Activated CD4-positive, alpha-beta T cell treated with anti-CD3 and anti-CD28 coated beads for 36 hours (primary cell): ENCODE measurements around the gene SDHA. TPM values are rescaled to one million over a fixed set of nuclear protein-coding genes. Genes with fewer than 3 reads are reported as not detected.
"Not testable (repeated sequence)": the region's sequence is repeated elsewhere in the genome, so short reads cannot be mapped to it uniquely, and the experiment has no call there.

Experiments used
- ATAC-seq: fragments of 200-7000 bp; cut with Tn5 transposase; one replicate; pipeline ENCODE4 v1.10.0; 2021; ENCODE audit warnings: mild to moderate bottlenecking, moderate library complexity
- CTCF ChIA-PET: fragments of 350-600 bp; sonication (Branson Sonifier 250); formaldehyde crosslinking; loops from one replicate; lab custom pipeline; 2021; ENCODE audit warnings: antibody characterized with exemption; lab: Charles Lee
- POLR2A ChIA-PET: fragments of 350-600 bp; sonication (Branson Sonifier 250); formaldehyde crosslinking; loops from one replicate; lab custom pipeline; 2021; ENCODE audit warnings: antibody characterized with exemption, inconsistent platforms; lab: Charles Lee
- DNase-seq: peaks from one replicate; pipeline ENCODE4 v3.0.0-alpha.2; 2020
- H3K27ac Mint-ChIP-seq: one replicate; pipeline ENCODE4 v1.8.0; 2021; ENCODE audit warnings: mixed read lengths
- H3K27me3 Mint-ChIP-seq: one replicate; pipeline ENCODE4 v1.8.0; 2021; ENCODE audit warnings: mixed read lengths
- H3K36me3 Mint-ChIP-seq: one replicate; pipeline ENCODE4 v1.8.0; 2021; ENCODE audit warnings: low read depth, mixed read lengths
- H3K4me1 Mint-ChIP-seq: one replicate; pipeline ENCODE4 v1.8.0; 2021; ENCODE audit warnings: mixed read lengths
- H3K4me3 Mint-ChIP-seq: one replicate; pipeline ENCODE4 v1.8.0; 2021; ENCODE audit warnings: mild to moderate bottlenecking, moderate library complexity, mixed read lengths
- H3K9me3 Mint-ChIP-seq: one replicate; pipeline ENCODE4 v1.8.0; 2021; ENCODE audit warnings: low read depth, mixed read lengths
- intact Hi-C, 2 experiments: fragments of 100-400 bp; cut with DNase I in 1 of 2; cut with micrococcal nuclease in 1 of 2; formaldehyde crosslinking; loops; one replicate each; pipeline versions ENCODE4 v1.14.2 to v1.15.1; 2022 to 2024; cut with DNase I, micrococcal nuclease
- total RNA-seq, 2 experiments: library from RNA; stranded (reverse); gene quantifications; one replicate each; pipeline ENCODE4 v1.2.3, GENCODE V29; 2021

The SDHA gene
- total RNA-seq, 2 experiments from 2014 or later, result 104 to 121 TPM

DNA sequence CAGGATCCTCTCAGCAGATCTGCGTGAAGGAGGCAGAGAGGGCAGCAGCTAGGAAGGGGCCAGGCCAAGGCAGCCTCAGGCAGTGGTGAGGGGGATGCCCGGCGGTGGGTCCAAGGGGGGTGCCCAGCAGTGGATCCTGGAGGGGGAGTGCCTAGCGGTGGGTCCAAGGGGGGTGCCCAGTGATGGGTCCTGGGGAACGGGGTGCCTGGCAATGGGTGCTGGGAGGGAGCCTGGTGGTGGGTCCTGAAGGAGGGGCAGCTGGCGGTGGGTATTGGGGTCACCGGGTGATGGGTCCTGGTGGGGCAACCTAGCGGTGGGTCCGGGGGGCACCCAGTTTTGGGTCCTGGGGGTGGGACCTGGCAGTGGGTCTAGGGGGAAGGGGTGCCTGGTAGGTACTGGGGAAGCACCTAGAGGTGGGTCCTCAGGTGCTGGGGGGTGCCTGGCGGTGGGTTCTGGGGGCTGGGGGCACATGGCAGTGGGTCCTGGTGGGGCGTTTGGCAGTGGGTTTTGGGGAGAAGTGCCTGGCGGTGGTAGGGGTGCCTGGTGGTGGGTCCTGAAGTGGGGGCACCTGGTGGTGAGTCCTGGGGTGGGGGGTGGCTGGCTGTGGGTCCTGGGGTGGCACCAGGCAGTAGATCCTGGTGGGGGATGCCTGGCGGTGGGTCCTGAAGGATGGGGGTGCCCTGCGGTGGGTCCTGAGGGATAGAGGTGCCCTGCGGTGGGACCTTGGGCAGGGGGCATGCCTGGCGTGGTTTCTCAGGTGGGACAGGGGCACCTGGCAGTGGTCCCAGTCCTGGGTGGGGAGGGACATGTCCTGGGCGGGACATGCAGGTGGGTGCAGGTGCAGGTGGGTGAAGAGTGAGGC is 24.9 kb upstream of the SDHA start:
- DNase-seq (no peak), ATAC-seq (no peak)
- Mint-ChIP-seq H3K36me3 (no peaks in the 10 kb centered on the region), H3K27ac (no peak overlapping the region), H3K4me3 (no peak overlapping the region), H3K4me1 (peaks cover 12% of the 10 kb centered on the region), H3K27me3 (peaks cover 3% of the 10 kb centered on the region), H3K9me3 (no peaks in the 10 kb centered on the region)
- intact Hi-C loops, result no loop called here
- CTCF ChIA-PET, result no interaction called here
- POLR2A ChIA-PET, result no interaction called here

DNA sequence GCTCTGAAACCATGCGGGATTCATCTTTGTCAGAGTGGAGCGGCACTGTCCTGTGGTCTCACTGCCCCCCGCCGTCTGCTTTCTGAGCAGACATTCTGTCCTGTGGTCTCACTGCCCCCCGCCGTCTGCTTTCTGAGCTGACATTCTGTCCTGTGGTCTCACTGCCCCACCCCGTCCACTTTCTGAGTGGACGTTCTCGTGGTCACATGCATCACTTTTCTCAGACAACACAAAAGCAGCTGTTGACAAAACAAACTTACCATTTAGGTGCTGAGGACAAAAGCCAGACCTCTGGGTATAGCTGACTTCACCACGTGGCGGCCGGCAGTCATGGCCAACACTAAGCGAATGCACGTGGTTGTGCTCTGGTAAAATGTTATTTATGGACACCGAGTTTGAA is 24.0 kb upstream of the SDHA start:
- Mint-ChIP-seq H3K9me3 (no peaks in the 10 kb centered on the region), H3K27me3 (peaks cover 3% of the 10 kb centered on the region), H3K36me3 (no peaks in the 10 kb centered on the region), H3K4me1 (peaks cover 6% of the 10 kb centered on the region), H3K27ac (no peak overlapping the region), H3K4me3 (no peak overlapping the region)
- DNase-seq, result no peak
- no peak for ATAC-seq
- POLR2A ChIA-PET, result no interaction called here
- CTCF ChIA-PET, result no interaction called here
- intact Hi-C loops, result no loop called here

DNA sequence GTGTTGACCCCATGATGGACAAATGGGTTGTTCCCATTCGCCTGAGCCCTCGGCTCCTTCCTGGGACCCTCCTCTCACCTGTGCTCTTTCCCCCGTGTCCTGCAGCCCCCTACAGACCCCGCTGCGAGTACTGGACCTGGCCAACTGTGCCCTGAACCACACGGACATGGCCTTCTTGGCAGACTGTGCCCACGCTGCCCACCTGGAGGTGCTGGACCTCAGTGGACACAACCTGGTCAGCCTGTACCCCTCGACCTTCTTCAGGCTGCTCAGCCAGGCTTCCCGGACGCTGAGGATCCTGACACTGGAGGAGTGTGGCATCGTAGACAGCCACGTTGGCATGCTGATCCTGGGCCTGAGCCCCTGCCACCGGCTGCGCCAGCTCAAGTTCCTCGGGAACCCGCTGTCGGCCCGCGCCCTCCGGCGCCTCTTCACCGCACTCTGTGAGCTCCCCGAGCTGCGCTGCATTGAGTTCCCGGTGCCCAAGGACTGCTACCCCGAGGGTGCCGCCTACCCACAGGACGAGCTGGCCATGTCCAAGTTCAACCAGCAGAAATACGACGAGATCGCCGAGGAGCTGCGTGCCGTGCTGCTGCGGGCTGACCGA is 23.4 kb upstream of the SDHA start:
- CTCF ChIA-PET, result interaction anchor here (0.6 kb wide), 1 partner anchor 979 kb away, joined by 3 read pairs; no protein-coding TSS in a partner anchor
- Mint-ChIP-seq H3K4me3 (no peak overlapping the region), H3K4me1 (peaks cover 6% of the 10 kb centered on the region), H3K9me3 (no peaks in the 10 kb centered on the region), H3K36me3 (no peaks in the 10 kb centered on the region), H3K27ac (no peak overlapping the region), H3K27me3 (peaks cover 3% of the 10 kb centered on the region)
- POLR2A ChIA-PET, result no interaction called here
- no peak for ATAC-seq
- DNase-seq, result no peak
- intact Hi-C loops, result no loop called here

DNA sequence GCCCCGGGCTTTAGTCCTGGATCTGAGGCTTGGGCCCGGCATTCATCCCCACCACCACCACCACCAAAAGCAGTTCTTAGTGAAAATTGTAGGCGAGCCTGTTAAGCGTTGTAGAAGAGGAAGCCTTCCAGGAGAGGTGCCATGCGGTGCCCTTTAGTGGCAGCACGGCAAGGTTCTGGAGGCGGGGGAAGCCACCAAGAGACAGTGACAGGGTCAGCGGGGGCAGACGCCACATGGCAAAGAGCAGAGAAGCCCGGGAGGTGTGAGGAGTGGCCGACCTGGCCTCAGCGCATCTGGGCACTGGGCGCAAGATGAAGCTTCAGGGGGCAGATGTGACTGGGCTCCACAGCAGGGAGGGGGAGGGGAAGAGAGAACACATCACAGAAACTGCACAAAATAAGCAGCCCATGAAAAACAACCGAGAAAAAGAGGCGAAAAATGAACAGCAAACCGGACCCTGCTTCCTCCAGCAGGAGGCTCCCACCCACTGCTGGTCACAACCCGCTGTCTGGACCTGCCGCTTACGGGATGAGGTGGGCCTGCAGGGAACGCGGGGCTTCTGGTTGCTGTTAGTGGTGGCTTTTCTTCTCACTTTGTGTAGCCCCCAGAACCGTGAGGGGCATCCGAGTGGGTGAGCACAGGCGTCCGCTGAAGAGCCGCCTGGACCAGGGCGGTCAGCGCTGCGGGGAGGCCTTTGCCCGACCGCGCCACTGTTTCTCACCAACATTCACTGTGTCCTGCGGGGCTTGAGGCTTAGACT is 22.5 kb upstream of the SDHA start:
- H3K27ac Mint-ChIP-seq, result no peak overlapping the region
- CTCF ChIA-PET, result interaction anchor here (0.6 kb wide), 1 partner anchor 978 kb away, joined by 3 read pairs; no protein-coding TSS in a partner anchor
- DNase-seq, result no peak
- no peak overlapping the region for H3K4me3 Mint-ChIP-seq
- no peaks in the 10 kb centered on the region for H3K36me3 Mint-ChIP-seq
- H3K4me1 Mint-ChIP-seq, result no peaks in the 10 kb centered on the region
- no peak for ATAC-seq
- POLR2A ChIA-PET, result no interaction called here
- no peaks in the 10 kb centered on the region for H3K9me3 Mint-ChIP-seq
- intact Hi-C loops, result no loop called here
- H3K27me3 Mint-ChIP-seq, result no peaks in the 10 kb centered on the region

DNA sequence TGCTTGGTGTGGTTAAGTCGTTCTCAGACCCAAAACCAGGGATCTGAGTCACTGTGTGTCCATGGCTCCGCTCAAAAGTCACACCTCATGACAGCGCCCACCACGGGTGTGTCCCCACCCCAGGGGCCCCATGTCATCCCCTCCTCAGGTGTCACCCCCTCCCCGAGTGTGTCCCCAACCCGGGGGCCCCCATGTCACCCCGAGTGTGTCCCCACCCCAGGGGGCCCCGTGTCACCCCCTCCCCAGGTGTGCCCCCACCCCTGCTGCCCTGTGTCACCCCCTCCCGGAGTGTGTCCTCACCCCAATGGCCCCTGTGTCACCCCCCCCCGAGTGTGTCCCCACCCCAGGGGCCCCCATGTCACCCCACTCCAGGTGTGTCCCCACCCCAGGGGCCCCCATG is 21.8 kb upstream of the SDHA start:
- intact Hi-C loops, result no loop called here

DNA sequence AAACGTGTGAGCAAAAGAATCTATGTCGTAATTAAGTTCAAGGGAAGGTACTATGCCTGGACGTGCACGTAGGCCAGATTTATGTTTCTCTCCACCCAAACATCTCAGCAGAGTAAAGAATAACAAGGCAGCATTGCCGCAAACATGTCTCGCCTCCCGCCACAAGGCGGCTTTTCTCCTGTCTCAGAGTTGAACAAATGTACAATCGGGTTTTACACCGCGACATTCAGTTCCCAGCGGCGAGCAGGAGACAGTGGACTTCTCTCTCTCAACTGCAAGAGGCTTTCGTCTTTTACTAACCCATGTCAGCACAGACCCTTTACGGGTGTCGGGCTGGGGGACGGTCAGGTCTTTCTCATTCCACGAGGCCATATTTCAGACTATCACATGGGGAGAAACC is 21.1 kb upstream of the SDHA start:
- H3K27ac Mint-ChIP-seq, ATAC-seq, H3K36me3 Mint-ChIP-seq, intact Hi-C loops, H3K9me3 Mint-ChIP-seq, POLR2A ChIA-PET, CTCF ChIA-PET, DNase-seq, H3K4me3 Mint-ChIP-seq, H3K4me1 Mint-ChIP-seq, H3K27me3 Mint-ChIP-seq: not testable (repeated sequence)

More for the DNA sequence above, 21.8 kb upstream of the SDHA start:
- ChIA-PET POLR2A (no interaction called here), CTCF (no interaction called here)
- DNase-seq (no peak), ATAC-seq (no peak)
- H3K4me1 Mint-ChIP-seq, result no peaks in the 10 kb centered on the region
- H3K27me3 Mint-ChIP-seq, result no peaks in the 10 kb centered on the region
- no peaks in the 10 kb centered on the region for H3K9me3 Mint-ChIP-seq
- H3K36me3 Mint-ChIP-seq, result no peaks in the 10 kb centered on the region
- H3K4me3 Mint-ChIP-seq, result no peak overlapping the region
- H3K27ac Mint-ChIP-seq, result no peak overlapping the region

DNA sequence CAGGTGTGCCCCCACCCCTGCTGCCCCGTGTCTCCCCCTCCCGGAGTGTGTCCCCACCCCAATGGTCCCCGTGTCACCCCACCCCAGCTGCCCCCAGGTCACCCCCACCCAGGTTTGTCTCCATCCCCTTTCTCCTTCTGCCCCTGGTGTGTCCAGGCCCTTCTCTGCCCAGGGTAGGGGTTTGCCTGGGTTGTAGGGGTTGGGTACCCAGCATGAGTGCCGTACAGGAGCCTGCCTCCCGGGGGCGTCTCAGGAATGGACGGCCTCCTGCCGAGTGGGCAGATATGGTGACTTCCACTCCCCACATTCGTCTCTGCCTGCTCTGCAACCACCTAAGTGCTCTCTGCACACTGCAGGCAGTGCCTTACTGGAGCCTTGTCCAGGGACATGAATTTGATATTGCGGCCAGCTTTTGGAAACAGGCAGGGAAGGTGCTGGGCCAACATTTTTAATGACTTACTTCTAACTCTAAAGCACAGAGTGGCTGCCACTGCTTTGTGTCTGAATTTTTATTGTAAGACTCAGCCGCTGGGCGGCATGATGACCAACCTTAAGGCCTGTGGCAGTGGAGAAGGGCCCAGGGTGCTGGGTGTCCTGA is 20.1 kb upstream of the SDHA start:
- Mint-ChIP-seq H3K4me3 (no peak overlapping the region), H3K4me1 (no peaks in the 10 kb centered on the region), H3K9me3 (no peaks in the 10 kb centered on the region), H3K27me3 (no peaks in the 10 kb centered on the region), H3K27ac (no peak overlapping the region), H3K36me3 (peaks cover 2% of the 10 kb centered on the region)
- POLR2A ChIA-PET, result no interaction called here
- ATAC-seq (no peak), DNase-seq (no peak)
- intact Hi-C loops, result no loop called here
- CTCF ChIA-PET, result no interaction called here

DNA sequence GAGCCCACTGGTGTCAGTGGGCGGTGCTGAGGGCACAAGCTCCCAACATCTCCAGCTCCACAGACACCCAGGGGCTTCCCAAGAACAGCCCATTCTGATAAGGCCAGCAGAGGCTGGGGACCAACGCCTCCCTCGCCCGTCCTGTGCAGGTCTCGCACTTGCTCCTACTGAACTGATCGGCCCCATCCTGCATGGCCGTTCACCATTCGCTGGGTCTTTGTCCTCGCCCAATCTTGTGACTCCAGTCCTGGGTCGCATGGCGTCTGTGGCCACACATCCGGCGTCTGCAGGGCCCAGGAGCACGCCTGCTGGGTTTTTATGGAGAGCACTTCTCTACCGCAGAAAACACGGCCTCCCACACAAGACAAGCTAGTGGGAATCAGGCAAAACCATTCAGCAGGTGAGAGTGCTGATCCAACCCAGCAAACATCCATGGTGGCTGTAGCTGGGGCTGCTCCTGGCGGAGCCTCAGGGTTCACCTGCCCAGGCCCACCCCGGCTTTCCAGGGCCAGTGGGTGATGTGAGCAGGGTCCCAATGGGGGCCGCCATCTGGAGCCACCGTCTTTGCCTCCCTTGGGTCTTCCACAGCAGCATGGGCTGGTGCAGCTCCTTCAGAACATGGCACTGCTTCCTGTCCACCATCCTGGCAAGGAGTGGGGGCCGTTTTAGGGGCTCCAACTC is 19.5 kb upstream of the SDHA start:
- ChIA-PET CTCF (no interaction called here), POLR2A (no interaction called here)
- Mint-ChIP-seq H3K4me1 (no peaks in the 10 kb centered on the region), H3K9me3 (no peaks in the 10 kb centered on the region), H3K36me3 (peaks cover 2% of the 10 kb centered on the region), H3K27me3 (no peaks in the 10 kb centered on the region), H3K27ac (no peak overlapping the region), H3K4me3 (no peak overlapping the region)
- DNase-seq (no peak), ATAC-seq (no peak)
- intact Hi-C loops, result no loop called here

DNA sequence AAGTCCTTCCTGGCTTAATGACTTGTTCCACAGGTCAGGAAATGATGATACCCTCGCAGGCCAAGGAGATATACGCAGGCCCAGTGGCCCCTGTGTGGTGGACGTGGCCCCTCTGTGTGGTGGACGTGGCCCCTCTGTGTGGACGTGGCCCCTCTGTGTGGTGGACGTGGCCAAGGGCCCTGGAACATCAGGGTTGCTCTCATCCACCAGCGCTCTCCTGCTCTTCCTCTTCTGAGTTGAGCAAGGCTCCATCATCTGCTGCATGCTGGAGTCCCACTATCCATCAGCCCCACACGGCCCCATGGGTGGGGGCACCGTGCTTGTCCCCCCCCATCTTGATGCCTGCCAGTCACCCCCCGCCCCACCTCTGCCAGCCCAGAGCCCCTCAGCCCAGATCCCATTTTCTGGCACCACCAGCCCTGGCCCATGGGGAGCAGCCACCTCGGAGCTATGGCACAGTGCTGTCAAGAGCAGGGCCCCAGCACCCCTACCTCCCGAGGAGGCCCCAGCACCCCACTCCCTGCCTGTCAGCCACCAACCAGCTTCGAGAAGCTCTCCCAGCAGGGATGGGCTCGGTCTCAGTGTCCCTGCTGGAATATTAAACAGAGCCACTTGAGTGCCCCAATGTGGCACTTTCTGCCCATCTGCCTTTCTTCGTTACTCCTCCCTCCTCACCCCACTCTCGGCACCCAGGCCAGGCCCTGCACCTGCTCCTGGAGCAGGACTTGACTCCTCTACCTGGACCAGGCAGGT is 18.7 kb upstream of the SDHA start:
- peaks cover 2% of the 10 kb centered on the region for H3K36me3 Mint-ChIP-seq
- ChIA-PET CTCF (no interaction called here), POLR2A (no interaction called here)
- DNase-seq (no peak), ATAC-seq (no peak)
- no peaks in the 10 kb centered on the region for H3K4me1 Mint-ChIP-seq
- H3K27ac Mint-ChIP-seq, result no peak overlapping the region
- H3K27me3 Mint-ChIP-seq, result no peaks in the 10 kb centered on the region
- H3K4me3 Mint-ChIP-seq, result no peak overlapping the region
- H3K9me3 Mint-ChIP-seq, result no peaks in the 10 kb centered on the region
- intact Hi-C loops, result no loop called here

DNA sequence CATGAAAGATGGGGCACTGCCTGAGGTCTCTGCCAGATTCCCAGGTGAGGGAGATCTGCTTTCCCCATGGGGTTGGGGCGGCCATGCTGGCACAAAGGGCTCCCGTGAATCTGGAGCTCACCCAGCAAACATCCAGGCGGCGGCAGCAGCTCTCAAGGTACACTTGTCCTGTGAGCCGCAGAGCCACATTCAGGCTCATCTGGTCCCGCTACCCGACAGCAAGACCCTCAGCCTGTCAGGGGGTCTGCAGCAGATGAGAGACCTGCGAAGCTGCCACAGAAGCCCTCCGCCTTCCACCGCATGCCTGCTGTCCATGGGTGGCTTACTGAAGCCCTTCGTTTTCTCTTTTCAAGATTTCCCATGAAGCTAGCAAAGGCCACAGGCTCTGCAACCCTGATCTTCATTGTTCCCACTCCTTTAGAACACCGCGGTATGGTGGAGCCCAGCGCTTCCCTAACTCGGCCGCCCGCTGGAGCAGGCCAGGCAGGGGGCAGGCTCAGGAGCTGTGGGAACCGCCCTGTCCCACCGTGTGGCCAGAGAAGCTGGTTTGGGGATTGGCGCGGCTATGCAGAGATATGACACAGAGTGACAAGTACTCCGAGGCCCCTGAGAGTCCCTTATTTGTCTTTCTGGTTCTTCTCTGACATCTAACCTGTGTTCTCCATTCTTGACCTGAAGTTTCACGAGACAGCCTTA is 18.0 kb upstream of the SDHA start:
- Mint-ChIP-seq H3K4me1 (no peaks in the 10 kb centered on the region), H3K36me3 (peaks cover 9% of the 10 kb centered on the region), H3K4me3 (no peak overlapping the region), H3K27ac (no peak overlapping the region), H3K27me3 (no peaks in the 10 kb centered on the region), H3K9me3 (no peaks in the 10 kb centered on the region)
- no peak for ATAC-seq
- POLR2A ChIA-PET, result no interaction called here
- no peak for DNase-seq
- intact Hi-C loops, result no loop called here
- CTCF ChIA-PET, result no interaction called here
